PC-9 (cell line): ENCODE data around the gene NOTCH3. TPM values are rescaled to one million over a fixed set of nuclear protein-coding genes. Genes with fewer than 3 reads are reported as not detected.

Experiments
- BruUV-seq: library from RNA; stranded (reverse); fragments of 400-500 nt; replicated peaks from 2 replicates; lab custom pipeline; 2021; lab: Mats Ljungman, UMichigan
- CTCF ChIA-PET: fragments of 300-600 bp; sonication (Branson Sonifier 250); formaldehyde crosslinking; loops from one replicate; lab custom pipeline; 2022; ENCODE audit warnings: antibody characterized with exemption; lab: Charles Lee
- POLR2A ChIA-PET: fragments of 300-600 bp; sonication (Branson Sonifier 250); formaldehyde crosslinking; loops from one replicate; lab custom pipeline; 2022; ENCODE audit warnings: antibody characterized with exemption; ENCODE audit not compliant: unreplicated experiment; lab: Charles Lee
- DNase-seq, 2 experiments: peaks; one replicate each; pipeline versions ENCODE4 v3.0.0 to v3.0.0-alpha.2; 2015 to 2022; ENCODE audit warnings: mixed read lengths in 1 of 2
- H2AFZ ChIP-seq: fragments of 200-600 bp; sonication (generic); 2 replicates; pipeline ENCODE4 v1.8.1; 2017; ENCODE audit warnings: antibody characterized with exemption
- H3F3A ChIP-seq: fragments of 200-600 bp; sonication (generic); 2 replicates; pipeline ENCODE4 v1.8.1; 2017; ENCODE audit warnings: antibody characterized with exemption, mild to moderate bottlenecking, low read depth; ENCODE audit not compliant: insufficient read depth
- H3K27ac ChIP-seq: fragments of 200-600 bp; sonication (generic); 2 replicates; pipeline ENCODE4 v1.6.1; 2016; ENCODE audit warnings: mixed run types
- H3K27me3 ChIP-seq: fragments of 200-600 bp; sonication (generic); 2 replicates; pipeline ENCODE4 v1.6.1; 2016; ENCODE audit warnings: low read depth, mixed run types; ENCODE audit not compliant: insufficient read depth
- H3K36me3 ChIP-seq: fragments of 200-600 bp; sonication (generic); 2 replicates; pipeline ENCODE4 v1.6.1; 2016; ENCODE audit warnings: low read depth, mixed run types
- H3K4me1 ChIP-seq: fragments of 200-600 bp; sonication (generic); replicated peaks from 2 replicates; pipeline ENCODE4 v1.6.1; 2016; ENCODE audit warnings: mixed run types; ENCODE audit not compliant: insufficient read depth
- H3K4me2 ChIP-seq: fragments of 200-600 bp; sonication (generic); 2 replicates; pipeline ENCODE4 v1.6.1; 2017; ENCODE audit warnings: mixed run types
- H3K4me3 ChIP-seq: fragments of 200-600 bp; sonication (generic); 2 replicates; pipeline ENCODE4 v1.6.1; 2016; ENCODE audit warnings: mixed run types
- H3K79me2 ChIP-seq: fragments of 200-600 bp; sonication (generic); 2 replicates; pipeline ENCODE4 v1.6.1; 2017; ENCODE audit warnings: low read depth, mixed run types
- H3K9me2 ChIP-seq: fragments of 200-600 bp; sonication (generic); 2 replicates; pipeline ENCODE4 v1.8.1; 2017; ENCODE audit warnings: mild to moderate bottlenecking; ENCODE audit not compliant: insufficient read depth
- H3K9me3 ChIP-seq: fragments of 200-600 bp; sonication (generic); 2 replicates; pipeline ENCODE4 v1.8.1; 2016; ENCODE audit warnings: low read depth; ENCODE audit not compliant: insufficient read depth
- H4K20me1 ChIP-seq: fragments of 200-600 bp; sonication (generic); 2 replicates; pipeline ENCODE4 v1.8.1; 2017; ENCODE audit not compliant: insufficient read depth
- EZH2 ChIP-seq: fragments of 200-600 bp; sonication (generic); IDR thresholded peaks from 2 replicates; pipeline ENCODE4 v1.8.0; 2017; ENCODE audit warnings: antibody characterized with exemption, low read depth
- intact Hi-C: fragments of 100-400 bp; cut with micrococcal nuclease; formaldehyde crosslinking; loops from one replicate; pipeline ENCODE4 v1.10.0; 2022; ENCODE audit not compliant: unreplicated experiment
- total RNA-seq: library from RNA; stranded (reverse); gene quantifications from 2 replicates; pipeline ENCODE4 v1.2.3, GENCODE V29; 2021
- TF ChIP-seq, protein P1 (sequence below): fragments of 200-600 bp; sonication (generic); conservative IDR thresholded peaks from 2 replicates; pipeline ENCODE4 v1.6.1; 2017; ENCODE audit warnings: mixed run types, antibody characterized with exemption, mild to moderate bottlenecking, moderate library complexity

NOTCH3 gene
- total RNA-seq, 1 experiment from 2014 or later = 115 TPM

DNA sequence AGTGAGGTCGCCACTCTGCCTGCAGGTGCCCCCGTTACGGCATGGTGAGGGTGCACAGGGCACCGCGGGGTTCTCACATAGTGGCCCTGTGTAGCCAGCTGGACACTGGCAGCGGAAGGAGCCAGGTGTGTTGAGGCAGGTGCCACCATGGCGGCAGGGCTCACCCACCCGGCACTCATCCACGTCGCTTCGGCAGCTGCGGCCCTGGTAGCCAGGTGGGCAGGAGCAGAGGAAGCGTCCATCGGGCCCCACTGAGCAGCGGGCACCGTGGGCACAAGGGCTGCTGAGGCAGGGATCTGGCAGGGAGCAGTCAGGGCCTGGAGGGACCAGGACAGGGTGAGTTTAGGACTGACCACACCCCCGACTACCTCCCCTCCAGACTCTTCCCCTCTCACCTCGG lies 8.8 kb downstream of the NOTCH3 start:
- H3K27me3 ChIP-seq = no peaks in the 10 kb centered on the region
- H3K27ac ChIP-seq = no peak overlapping the region
- H3K9me3 ChIP-seq = no peaks in the 10 kb centered on the region
- TF ChIP-seq, protein P1, sequence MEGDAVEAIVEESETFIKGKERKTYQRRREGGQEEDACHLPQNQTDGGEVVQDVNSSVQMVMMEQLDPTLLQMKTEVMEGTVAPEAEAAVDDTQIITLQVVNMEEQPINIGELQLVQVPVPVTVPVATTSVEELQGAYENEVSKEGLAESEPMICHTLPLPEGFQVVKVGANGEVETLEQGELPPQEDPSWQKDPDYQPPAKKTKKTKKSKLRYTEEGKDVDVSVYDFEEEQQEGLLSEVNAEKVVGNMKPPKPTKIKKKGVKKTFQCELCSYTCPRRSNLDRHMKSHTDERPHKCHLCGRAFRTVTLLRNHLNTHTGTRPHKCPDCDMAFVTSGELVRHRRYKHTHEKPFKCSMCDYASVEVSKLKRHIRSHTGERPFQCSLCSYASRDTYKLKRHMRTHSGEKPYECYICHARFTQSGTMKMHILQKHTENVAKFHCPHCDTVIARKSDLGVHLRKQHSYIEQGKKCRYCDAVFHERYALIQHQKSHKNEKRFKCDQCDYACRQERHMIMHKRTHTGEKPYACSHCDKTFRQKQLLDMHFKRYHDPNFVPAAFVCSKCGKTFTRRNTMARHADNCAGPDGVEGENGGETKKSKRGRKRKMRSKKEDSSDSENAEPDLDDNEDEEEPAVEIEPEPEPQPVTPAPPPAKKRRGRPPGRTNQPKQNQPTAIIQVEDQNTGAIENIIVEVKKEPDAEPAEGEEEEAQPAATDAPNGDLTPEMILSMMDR = no peak
- no peak for TF ChIP-seq EZH2
- H4K20me1 ChIP-seq = peaks cover 54% of the 10 kb centered on the region
- peaks cover 56% of the 10 kb centered on the region for H3K79me2 ChIP-seq
- H3K4me2 ChIP-seq = no peak overlapping the region
- DNase-seq = no peak
- no peak overlapping the region for H2AFZ ChIP-seq
- ChIA-PET POLR2A (no interaction called here), CTCF (no interaction called here)
- peaks cover 69% of the 10 kb centered on the region for H3K36me3 ChIP-seq
- no TSS peak for BruUV-seq
- H3K9me2 ChIP-seq = no peaks in the 10 kb centered on the region
- peaks cover 40% of the 10 kb centered on the region for H3F3A ChIP-seq
- H3K4me1 ChIP-seq = peaks cover 18% of the 10 kb centered on the region
- intact Hi-C loops = no loop called here
- H3K4me3 ChIP-seq = no peak overlapping the region

- no peak for TF ChIP-seq EZH2
- TF ChIP-seq, protein P1 = no peak
- H2AFZ ChIP-seq = no peak overlapping the region
- CTCF ChIA-PET = no interaction called here
These were observed 9.3 kb downstream of the NOTCH3 start for GRCh38 chr19:15191514-15191913.

GRCh38 chr19:15188851-15189250 lies 11.9 kb downstream of the NOTCH3 start:
- Histone ChIP-seq H3K27me3 (no peaks in the 10 kb centered on the region), H3K4me3 (no peak overlapping the region), H3K79me2 (peaks cover 35% of the 10 kb centered on the region), H3K4me2 (no peak overlapping the region), H3K4me1 (no peaks in the 10 kb centered on the region), H2AFZ (no peak overlapping the region), H3K9me2 (no peaks in the 10 kb centered on the region), H3K27ac (no peak overlapping the region), H3K36me3 (peaks cover 68% of the 10 kb centered on the region), H4K20me1 (peaks cover 61% of the 10 kb centered on the region), H3K9me3 (no peaks in the 10 kb centered on the region), H3F3A (peaks cover 22% of the 10 kb centered on the region; the same call in 1 of the 2 replicates)
- POLR2A ChIA-PET = interaction anchor here (0.6 kb wide), 1 partner anchor 28 kb away, joined by 4 read pairs; no protein-coding TSS in a partner anchor
- no TSS peak for BruUV-seq
- intact Hi-C loops = no loop called here
- no peak for DNase-seq
- TF ChIP-seq, protein P1 = no peak
- no peak for TF ChIP-seq EZH2
- CTCF ChIA-PET = no interaction called here

More at GRCh38 chr19:15191514-15191913, 9.3 kb downstream of the NOTCH3 start:
- H3K4me3 ChIP-seq = no peak overlapping the region
- BruUV-seq = no TSS peak
- no peaks in the 10 kb centered on the region for H3K27me3 ChIP-seq
- no peak overlapping the region for H3K27ac ChIP-seq
- H3K36me3 ChIP-seq = peaks cover 69% of the 10 kb centered on the region
- POLR2A ChIA-PET = no interaction called here
- H3F3A ChIP-seq = peaks cover 37% of the 10 kb centered on the region
- H3K9me2 ChIP-seq = no peaks in the 10 kb centered on the region
- DNase-seq = no peak
- H3K79me2 ChIP-seq = peaks cover 51% of the 10 kb centered on the region
- H3K9me3 ChIP-seq = no peaks in the 10 kb centered on the region
- peaks cover 14% of the 10 kb centered on the region for H3K4me1 ChIP-seq
- intact Hi-C loops = no loop called here
- H3K4me2 ChIP-seq = no peak overlapping the region
- peaks cover 55% of the 10 kb centered on the region for H4K20me1 ChIP-seq
